Smooth muscle cell (in vitro differentiated cells): ENCODE results near the gene PLB1. TPM values are rescaled to one million over a fixed set of nuclear protein-coding genes. Genes with fewer than 3 reads are reported as not detected.
A peak's percentile ranks its signal among the peaks of the same experiment; 100 is the strongest.

Experiments used
- DNase-seq: peaks from one replicate; lab custom pipeline; 2025; ENCODE audit not compliant: unreplicated experiment; lab: John Stamatoyannopoulos, UW
- H2AFZ ChIP-seq: fragments of 200-600 bp; sonication (generic); 2 replicates; pipeline ENCODE4 v1.6.0; 2016; ENCODE audit warnings: antibody characterized with exemption, low read depth, mild to moderate bottlenecking
- H3F3A ChIP-seq: fragments of 200-600 bp; sonication (generic); 2 replicates; pipeline ENCODE4 v1.6.0; 2017; ENCODE audit warnings: antibody characterized with exemption, low read depth
- H3K27ac ChIP-seq: fragments of 200-600 bp; sonication (generic); 2 replicates; pipeline ENCODE4 v1.5.1; 2016; ENCODE audit warnings: low read depth, mild to moderate bottlenecking
- H3K27me3 ChIP-seq: fragments of 200-600 bp; sonication (generic); 2 replicates; pipeline ENCODE4 v1.6.1; 2016; ENCODE audit warnings: low read depth, mild to moderate bottlenecking
- H3K36me3 ChIP-seq: fragments of 200-600 bp; sonication (generic); 2 replicates; pipeline ENCODE4 v1.5.1; 2016; ENCODE audit warnings: low read depth
- H3K4me1 ChIP-seq: fragments of 200-600 bp; sonication (generic); 2 replicates; pipeline ENCODE4 v1.5.1; 2016; ENCODE audit warnings: low read depth
- H3K4me2 ChIP-seq: fragments of 200-600 bp; sonication (generic); 2 replicates; pipeline ENCODE4 v1.6.0; 2016; ENCODE audit warnings: mild to moderate bottlenecking
- H3K4me3 ChIP-seq: fragments of 200-600 bp; sonication (generic); 2 replicates; pipeline ENCODE4 v1.5.1; 2016; ENCODE audit warnings: mild to moderate bottlenecking
- H3K79me2 ChIP-seq: fragments of 200-600 bp; sonication (generic); 2 replicates; pipeline ENCODE4 v1.6.0; 2016; ENCODE audit warnings: low read depth, mild to moderate bottlenecking
- H3K9ac ChIP-seq: fragments of 200-600 bp; sonication (generic); 2 replicates; pipeline ENCODE4 v1.6.0; 2016; ENCODE audit warnings: low read depth
- H3K9me3 ChIP-seq: fragments of 200-600 bp; sonication (generic); replicated peaks from 2 replicates; pipeline ENCODE4 v1.5.1; 2016; ENCODE audit warnings: low read depth
- H4K20me1 ChIP-seq: fragments of 200-600 bp; sonication (generic); 2 replicates; pipeline ENCODE4 v1.6.0; 2016; ENCODE audit warnings: low read depth
- WGBS: methylation state at CpG from one replicate; pipeline ENCODE4 v1.1.7; 2016; ENCODE audit warnings: low lambda C conversion rate; 5-methylcytosine and 5-hydroxymethylcytosine counted together
- polyA plus RNA-seq: library from polyadenylated mRNA; unstranded; fragments of >200 nt; fragmentation: Nextera tagmentation; extraction: Ambion mirVana; gene quantifications from 2 replicates; pipeline ENCODE4 v1.2.1, GENCODE V29; 2016
- total RNA-seq: library from RNA; depleted of rRNA; stranded (reverse); fragments of >200 nt; gene quantifications from 2 replicates; pipeline ENCODE4 v1.2.3, GENCODE V29; 2014
- TF ChIP-seq, protein P1 (sequence below): fragments of 200-600 bp; sonication (generic); IDR thresholded peaks from 2 replicates; pipeline ENCODE4 v1.5.1; 2017; ENCODE audit warnings: borderline replicate concordance, mild to moderate bottlenecking, antibody characterized with exemption; ENCODE audit not compliant: insufficient read depth, poor library complexity, severe bottlenecking

PLB1 gene
- total and polyA plus RNA-seq, 2 experiments from 2014 or later: 0.75 to 8.7 TPM

- Histone ChIP-seq H3K27me3 (no peaks in the 10 kb centered on the region), H3K4me2 (no peak overlapping the region), H2AFZ (no peak overlapping the region), H3F3A (peaks cover 2% of the 10 kb centered on the region), H3K4me1 (peaks cover 17% of the 10 kb centered on the region), H3K27ac (no peak overlapping the region), H3K79me2 (no peaks in the 10 kb centered on the region), H3K4me3 (no peak overlapping the region), H3K36me3 (no peaks in the 10 kb centered on the region), H3K9ac (no peak overlapping the region), H4K20me1 (no peaks in the 10 kb centered on the region), H3K9me3 (no peaks in the 10 kb centered on the region)
- TF ChIP-seq, protein P1, sequence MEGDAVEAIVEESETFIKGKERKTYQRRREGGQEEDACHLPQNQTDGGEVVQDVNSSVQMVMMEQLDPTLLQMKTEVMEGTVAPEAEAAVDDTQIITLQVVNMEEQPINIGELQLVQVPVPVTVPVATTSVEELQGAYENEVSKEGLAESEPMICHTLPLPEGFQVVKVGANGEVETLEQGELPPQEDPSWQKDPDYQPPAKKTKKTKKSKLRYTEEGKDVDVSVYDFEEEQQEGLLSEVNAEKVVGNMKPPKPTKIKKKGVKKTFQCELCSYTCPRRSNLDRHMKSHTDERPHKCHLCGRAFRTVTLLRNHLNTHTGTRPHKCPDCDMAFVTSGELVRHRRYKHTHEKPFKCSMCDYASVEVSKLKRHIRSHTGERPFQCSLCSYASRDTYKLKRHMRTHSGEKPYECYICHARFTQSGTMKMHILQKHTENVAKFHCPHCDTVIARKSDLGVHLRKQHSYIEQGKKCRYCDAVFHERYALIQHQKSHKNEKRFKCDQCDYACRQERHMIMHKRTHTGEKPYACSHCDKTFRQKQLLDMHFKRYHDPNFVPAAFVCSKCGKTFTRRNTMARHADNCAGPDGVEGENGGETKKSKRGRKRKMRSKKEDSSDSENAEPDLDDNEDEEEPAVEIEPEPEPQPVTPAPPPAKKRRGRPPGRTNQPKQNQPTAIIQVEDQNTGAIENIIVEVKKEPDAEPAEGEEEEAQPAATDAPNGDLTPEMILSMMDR: no peak
- WGBS: 96% methylated on average over 8 of the region's 8 CpGs
- no peak for DNase-seq
Measured at GRCh38 chr2:28628506-28628905, 132.6 kb downstream of the PLB1 start.

DNA sequence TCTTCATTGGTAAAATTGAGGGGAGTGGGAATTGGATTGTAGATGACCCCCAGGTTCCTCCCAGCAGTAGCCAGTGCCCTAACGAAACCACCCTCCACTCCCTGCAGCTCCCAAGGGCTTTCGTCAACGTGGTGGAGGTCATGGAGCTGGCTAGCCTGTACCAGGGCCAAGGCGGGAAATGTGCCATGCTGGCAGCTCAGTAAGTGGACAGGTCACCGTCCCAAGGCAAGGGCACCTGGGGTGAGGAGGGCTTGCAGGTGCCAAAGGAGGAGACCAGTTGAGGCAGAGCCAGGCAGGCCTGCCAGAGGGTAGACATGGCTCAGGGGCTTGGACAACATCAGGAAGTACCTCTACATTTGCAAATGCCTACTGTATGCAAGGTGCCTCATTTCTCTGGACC is 133.1 kb downstream of the PLB1 start:
- no peak for DNase-seq
- Histone ChIP-seq H3K4me3 (no peak overlapping the region), H3F3A (no peaks in the 10 kb centered on the region), H4K20me1 (no peaks in the 10 kb centered on the region), H3K9me3 (no peaks in the 10 kb centered on the region), H3K79me2 (no peaks in the 10 kb centered on the region), H2AFZ (no peak overlapping the region), H3K27me3 (no peaks in the 10 kb centered on the region), H3K4me1 (peaks cover 18% of the 10 kb centered on the region), H3K27ac (no peak overlapping the region), H3K4me2 (no peak overlapping the region), H3K36me3 (no peaks in the 10 kb centered on the region), H3K9ac (no peak overlapping the region)
- TF ChIP-seq, protein P1: no peak
- 99% methylated on average over 5 of the region's 5 CpGs for WGBS

DNA sequence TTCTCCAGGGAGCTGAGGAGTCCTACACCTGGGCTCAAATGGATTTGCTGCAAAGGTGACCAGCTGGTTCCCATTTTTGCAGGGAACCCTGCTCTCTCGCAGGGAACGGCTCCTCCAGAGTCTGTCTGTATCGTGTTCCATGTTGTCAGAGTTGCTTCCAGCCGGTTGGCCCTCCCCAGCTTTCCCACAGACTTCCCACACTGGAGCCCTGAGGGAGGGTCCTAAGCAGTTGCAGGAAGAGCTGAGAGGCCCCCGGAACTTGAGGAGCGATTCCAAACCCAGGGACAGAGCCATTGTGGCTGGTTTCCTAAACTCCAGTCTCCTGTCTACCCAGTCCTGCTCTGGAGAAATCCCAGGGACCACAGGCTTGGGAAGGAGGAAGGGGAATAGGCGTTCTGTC is 134.1 kb downstream of the PLB1 start:
- peaks cover 11% of the 10 kb centered on the region for H3K4me1 ChIP-seq
- no peak overlapping the region for H3K4me3 ChIP-seq
- 90% methylated on average over 7 of the region's 7 CpGs for WGBS
- H4K20me1 ChIP-seq: no peaks in the 10 kb centered on the region
- H3K27me3 ChIP-seq: no peaks in the 10 kb centered on the region
- H3F3A ChIP-seq: no peaks in the 10 kb centered on the region
- no peak overlapping the region for H3K4me2 ChIP-seq
- no peaks in the 10 kb centered on the region for H3K9me3 ChIP-seq
- no peaks in the 10 kb centered on the region for H3K36me3 ChIP-seq
- no peak overlapping the region for H2AFZ ChIP-seq
- H3K27ac ChIP-seq: no peak overlapping the region
- no peak overlapping the region for H3K9ac ChIP-seq
- no peak for DNase-seq
- TF ChIP-seq, protein P1: no peak
- H3K79me2 ChIP-seq: no peaks in the 10 kb centered on the region

- H3F3A ChIP-seq: no peaks in the 10 kb centered on the region
- peak overlapping the region; percentile 32 for H3K27ac ChIP-seq
- H3K9ac ChIP-seq: no peak overlapping the region
- H3K36me3 ChIP-seq: no peaks in the 10 kb centered on the region
- H3K4me1 ChIP-seq: peaks cover 7% of the 10 kb centered on the region
- no peaks in the 10 kb centered on the region for H4K20me1 ChIP-seq
- no peak overlapping the region for H3K4me2 ChIP-seq
- 81% methylated on average over 3 of the region's 3 CpGs for WGBS
- no peak overlapping the region for H2AFZ ChIP-seq
- DNase-seq: no peak
- no peaks in the 10 kb centered on the region for H3K27me3 ChIP-seq
- no peak overlapping the region for H3K4me3 ChIP-seq
- H3K79me2 ChIP-seq: no peaks in the 10 kb centered on the region
- H3K9me3 ChIP-seq: no peaks in the 10 kb centered on the region
- TF ChIP-seq, protein P1: no peak
Measured at GRCh38 chr2:28630341-28630740, 134.5 kb downstream of the PLB1 start.
